ENCODE data around the gene CMIP.

- TF ChIP-seq POLR2A (IDR thresholded peaks at IDR 0.05) (no peak), CTCF (IDR thresholded peaks at IDR 0.05) (no peak)
Measured at GRCh38 chr16:81755915-81756614, 311.5 kb downstream of the CMIP start.
